K562 (cell line): Measurements from ENCODE around the gene NXF2.
"Not testable (repeated sequence)": the region's sequence is repeated elsewhere in the genome, so short reads cannot be mapped to it uniquely, and the experiment has no call there.

Experiments used
- KDM1A ChIP-seq, 2 experiments: fragments of 450-650 bp; IDR thresholded peaks; 2 replicates each; pipeline ENCODE4 v1.6.1; 2016; ENCODE audit warnings: mild to moderate bottlenecking in 2 of 2
- TF ChIP-seq, protein P1 (sequence below): sonication (generic); formaldehyde crosslinking; IDR thresholded peaks from 2 replicates; pipeline ENCODE4 v1.4.0; 2020; ENCODE audit warnings: mild to moderate bottlenecking, missing genetic modification reagents

DNA sequence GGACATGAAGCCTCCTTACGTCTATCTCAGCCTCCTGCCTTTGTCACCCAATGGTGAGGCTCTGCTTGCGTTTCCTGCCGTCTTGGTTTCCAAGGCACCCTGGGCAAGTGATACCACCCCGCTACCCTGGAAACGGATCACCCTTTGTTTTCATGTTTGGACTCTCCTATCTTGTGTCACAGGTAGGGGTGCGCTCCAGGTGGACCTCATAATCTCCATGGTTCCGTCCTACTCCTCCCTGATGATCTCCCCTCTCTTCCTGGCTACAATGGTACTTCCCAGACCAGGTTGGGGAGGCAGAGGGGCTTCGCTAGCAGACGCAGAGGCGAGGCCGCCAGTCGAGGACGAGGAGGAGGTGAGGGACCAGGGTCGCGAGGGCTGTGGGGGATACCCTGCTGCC, 32.0 kb upstream of the NXF2 start, which contains the start of gene TCP11X1:
- not testable (repeated sequence) for TF ChIP-seq KDM1A (IDR thresholded peaks at IDR 0.05)
- TF ChIP-seq, protein P1, sequence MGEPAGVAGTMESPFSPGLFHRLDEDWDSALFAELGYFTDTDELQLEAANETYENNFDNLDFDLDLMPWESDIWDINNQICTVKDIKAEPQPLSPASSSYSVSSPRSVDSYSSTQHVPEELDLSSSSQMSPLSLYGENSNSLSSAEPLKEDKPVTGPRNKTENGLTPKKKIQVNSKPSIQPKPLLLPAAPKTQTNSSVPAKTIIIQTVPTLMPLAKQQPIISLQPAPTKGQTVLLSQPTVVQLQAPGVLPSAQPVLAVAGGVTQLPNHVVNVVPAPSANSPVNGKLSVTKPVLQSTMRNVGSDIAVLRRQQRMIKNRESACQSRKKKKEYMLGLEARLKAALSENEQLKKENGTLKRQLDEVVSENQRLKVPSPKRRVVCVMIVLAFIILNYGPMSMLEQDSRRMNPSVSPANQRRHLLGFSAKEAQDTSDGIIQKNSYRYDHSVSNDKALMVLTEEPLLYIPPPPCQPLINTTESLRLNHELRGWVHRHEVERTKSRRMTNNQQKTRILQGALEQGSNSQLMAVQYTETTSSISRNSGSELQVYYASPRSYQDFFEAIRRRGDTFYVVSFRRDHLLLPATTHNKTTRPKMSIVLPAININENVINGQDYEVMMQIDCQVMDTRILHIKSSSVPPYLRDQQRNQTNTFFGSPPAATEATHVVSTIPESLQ (CRISPR knock-in tag): not testable (repeated sequence)
